NT2/D1 (cell line): ENCODE measurements around the gene USP3.

Experiments
- YY1 ChIP-seq: IDR thresholded peaks from 2 replicates; pipeline ENCODE4 v1.6.1; 2011; ENCODE audit not compliant: insufficient read length, insufficient read depth
- ZNF274 ChIP-seq: IDR thresholded peaks from 2 replicates; pipeline ENCODE4 v1.6.1; 2011; ENCODE audit warnings: mild to moderate bottlenecking, low read depth, low read length

DNA sequence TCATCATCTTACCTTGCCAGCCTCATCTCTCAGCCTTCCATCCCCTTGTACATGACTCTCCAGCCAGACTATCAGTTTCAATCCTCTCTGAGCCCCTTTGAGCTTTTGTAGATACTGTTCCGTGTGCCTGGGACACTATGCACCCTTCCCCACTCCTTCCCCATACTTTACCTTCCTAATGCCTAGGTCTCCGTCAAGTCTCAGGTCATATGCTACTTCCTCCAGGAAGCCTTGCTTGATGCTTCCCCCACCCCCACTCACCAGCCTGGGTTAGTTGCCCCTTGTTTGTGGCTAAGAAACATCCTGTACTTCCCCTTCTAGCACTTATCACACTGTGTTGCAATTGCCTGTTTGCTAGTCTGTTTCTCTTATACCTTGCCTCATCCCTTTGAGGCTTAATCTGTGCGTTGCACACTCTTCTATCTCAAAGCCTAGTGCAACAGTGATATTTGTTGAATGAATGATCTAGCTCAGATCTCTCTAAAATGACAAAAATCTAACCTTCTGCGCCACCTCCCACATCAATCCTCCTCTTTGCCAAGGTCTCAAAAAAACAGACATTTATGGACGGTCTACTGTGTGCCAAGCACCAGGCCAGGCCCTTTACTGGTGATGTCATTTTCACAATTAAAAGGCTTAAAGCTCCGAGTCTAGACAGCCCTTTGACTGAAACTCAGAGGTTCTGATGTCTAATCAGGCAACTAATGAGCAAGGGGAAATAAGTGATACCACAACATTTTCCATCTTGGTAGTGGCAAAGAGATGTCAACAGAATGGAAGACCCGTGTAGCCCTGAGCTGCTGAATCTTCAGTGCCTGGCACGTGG lies 6.5 kb upstream of the USP3 start:
- TF ChIP-seq YY1 (no peak), ZNF274 (no peak)
